Stomach (tissue), 4 donors: ENCODE results near the gene PLAC1.

ENCODE experiments used
- POLR2A ChIP-seq, 4 donors: fragments of 450-650 bp; IDR thresholded peaks; one replicate each; pipeline ENCODE4 v1.6.1; 2016; ENCODE audit warnings: antibody characterized with exemption in 4 of 4, control low read depth in 2 of 4, mild to moderate bottlenecking in 1 of 4, moderate library complexity in 1 of 4
- TF ChIP-seq, protein P1 (sequence below), 7 experiments: fragments of 450-650 bp in 4 of 7; fragments of 200-600 bp in 3 of 7; sonication (generic) in 3 of 7; IDR thresholded peaks; one replicate each; pipeline ENCODE4 v1.5.1; 2016 to 2019; ENCODE audit warnings: antibody characterized with exemption in 7 of 7, control low read depth in 2 of 7, mild to moderate bottlenecking in 1 of 7

- no peak for TF ChIP-seq POLR2A (IDR thresholded peaks at IDR 0.05)
- TF ChIP-seq, protein P1, sequence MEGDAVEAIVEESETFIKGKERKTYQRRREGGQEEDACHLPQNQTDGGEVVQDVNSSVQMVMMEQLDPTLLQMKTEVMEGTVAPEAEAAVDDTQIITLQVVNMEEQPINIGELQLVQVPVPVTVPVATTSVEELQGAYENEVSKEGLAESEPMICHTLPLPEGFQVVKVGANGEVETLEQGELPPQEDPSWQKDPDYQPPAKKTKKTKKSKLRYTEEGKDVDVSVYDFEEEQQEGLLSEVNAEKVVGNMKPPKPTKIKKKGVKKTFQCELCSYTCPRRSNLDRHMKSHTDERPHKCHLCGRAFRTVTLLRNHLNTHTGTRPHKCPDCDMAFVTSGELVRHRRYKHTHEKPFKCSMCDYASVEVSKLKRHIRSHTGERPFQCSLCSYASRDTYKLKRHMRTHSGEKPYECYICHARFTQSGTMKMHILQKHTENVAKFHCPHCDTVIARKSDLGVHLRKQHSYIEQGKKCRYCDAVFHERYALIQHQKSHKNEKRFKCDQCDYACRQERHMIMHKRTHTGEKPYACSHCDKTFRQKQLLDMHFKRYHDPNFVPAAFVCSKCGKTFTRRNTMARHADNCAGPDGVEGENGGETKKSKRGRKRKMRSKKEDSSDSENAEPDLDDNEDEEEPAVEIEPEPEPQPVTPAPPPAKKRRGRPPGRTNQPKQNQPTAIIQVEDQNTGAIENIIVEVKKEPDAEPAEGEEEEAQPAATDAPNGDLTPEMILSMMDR (IDR thresholded peaks at IDR 0.05) = no peak
Measured at GRCh38 chrX:134664202-134664601, 5.9 kb upstream of the PLAC1 start.
